Adrenal gland (tissue), 12 donors: ENCODE data around the gene BMP8A. TPM values are rescaled to one million over a fixed set of nuclear protein-coding genes. Genes with fewer than 3 reads are reported as not detected.
"Not testable (repeated sequence)": the region's sequence is repeated elsewhere in the genome, so short reads cannot be mapped to it uniquely, and the experiment has no call there.

ENCODE experiments used
- DNase-seq, 7 donors: peaks; one replicate each; pipeline ENCODE4 v3.0.0-alpha.2; 2019 to 2020
- H3K27ac ChIP-seq, 5 donors: fragments of 200-600 bp; sonication (generic) in 4 of 5; 1 replicate in 3 of 5; 2 replicates in 2 of 5; pipeline versions ENCODE4 v1.5.1 to v1.8.0; 2016 to 2020; ENCODE audit warnings: mild to moderate bottlenecking in 1 of 5
- H3K27me3 ChIP-seq: fragments of 200-600 bp; 2 replicates; pipeline ENCODE4 v1.8.0; 2021
- H3K36me3 ChIP-seq, 2 donors: fragments of 200-600 bp; replicated peaks in 1 of 2; 1 replicate in 1 of 2; 2 replicates in 1 of 2; pipeline versions ENCODE4 v1.5.1 to v1.8.0; 2018 to 2022
- H3K4me1 ChIP-seq, 2 donors: fragments of 200-600 bp; replicated peaks in 1 of 2; 1 replicate in 1 of 2; 2 replicates in 1 of 2; pipeline versions ENCODE4 v1.5.1 to v1.8.0; 2018 to 2021
- H3K4me3 ChIP-seq, 4 donors: fragments of 200-600 bp; sonication (generic) in 3 of 4; one replicate each; pipeline ENCODE4 v1.5.1; 2016 to 2018
- H3K9me3 ChIP-seq, 3 donors: fragments of 200-600 bp; sonication (generic) in 1 of 3; replicated peaks in 1 of 3; 1 replicate in 2 of 3; 2 replicates in 1 of 3; pipeline versions ENCODE4 v1.5.1 to v1.8.0; 2016 to 2021
- CTCF ChIP-seq, 6 experiments: fragments of 450-650 bp in 4 of 6; fragments of 200-600 bp in 2 of 6; sonication (generic) in 1 of 6; IDR thresholded peaks; 1 replicate in 5 of 6; 2 replicates in 1 of 6; pipeline versions ENCODE4 v1.5.1 to v1.8.0; 2016 to 2021; ENCODE audit warnings: antibody characterized with exemption in 6 of 6, mild to moderate bottlenecking in 2 of 6, moderate library complexity in 1 of 6
- POLR2A ChIP-seq, 2 donors: fragments of 450-650 bp; IDR thresholded peaks; one replicate each; pipeline ENCODE4 v1.6.1; 2017; ENCODE audit warnings: antibody characterized with exemption in 2 of 2, mild to moderate bottlenecking in 2 of 2, moderate library complexity in 1 of 2
- WGBS, 4 donors: extraction: QIAGEN DNeasy Blood & Tissue Kit in 2 of 4; methylation state at CpG; one replicate each; pipeline versions ENCODE4 v1.1.5 to v1.1.7; 2013 to 2017; 5-methylcytosine and 5-hydroxymethylcytosine counted together
- intact Hi-C, 2 donors: fragments of 100-400 bp; cut with DNase I; formaldehyde crosslinking; loops; one replicate each; pipeline versions ENCODE4 v1.14.1 to v1.15.0; 2022 to 2023
- polyA plus RNA-seq, 3 donors: library from polyadenylated mRNA; stranded (reverse); fragments of 200-250 nt in 2 of 3; fragments of 350-450 nt in 1 of 3; fragmentation: Illumina TruSeq in 1 of 3; extraction: RNeasy Lipid Tissue Mini Kit (QIAGEN cat#74804) in 1 of 3; gene quantifications; one replicate each; pipeline ENCODE4 v1.2.3, GENCODE V29; 2013 to 2014
- total RNA-seq, 9 donors: library from RNA; depleted of rRNA in 4 of 9; stranded (reverse); fragments of >200 nt in 4 of 9; fragments of 120-200 nt in 1 of 9; fragmentation: NEBNext Ultra II Directional in 1 of 9; extraction: Animal tissue kit (Norgen Biotek cat#: 25700) in 1 of 9; gene quantifications; one replicate each; pipeline versions ENCODE4 v1.1.0 to v1.2.4, GENCODE V29; 2013 to 2023
- donor health status: healthy with polysubstance abuse.
- donor health status: Bipolar disorder and iron deficiency.
- donor health status: DM: yes; HTN: yes; CAD: no.
- donor health status: DM: no; HTN: no; CAD: no.
- donor health status: DM: no; HTN: no; CAD: no.
- donor health status: DM: yes; HTN: yes; CAD: no.

Gene BMP8A
- total and polyA plus RNA-seq, 12 donors, result 0.09 to 1.7 (median 0.55) TPM; not detected in 1

GRCh38 chr1:39446986-39447567 lies 44.4 kb upstream of the BMP8A start:
- H3K4me1 ChIP-seq, result peaks cover 14 to 18% of the 10 kb centered on the region in 2 donors
- H3K27me3 ChIP-seq, result no peaks in the 10 kb centered on the region
- H3K27ac ChIP-seq, result no peak overlapping the region
- TF ChIP-seq POLR2A (IDR thresholded peaks at IDR 0.05), result no peak
- TF ChIP-seq CTCF (IDR thresholded peaks at IDR 0.05), result no peak
- peaks cover 0 to 86% of the 10 kb centered on the region in 2 donors for H3K36me3 ChIP-seq
- DNase-seq, result no peak
- intact Hi-C loops, result no loop called here
- WGBS, 4 donors, result 72 to 78% (median 75%) methylated on average over 5 of the region's 5 CpGs
- H3K9me3 ChIP-seq, result no peaks in the 10 kb centered on the region
- no peak overlapping the region for H3K4me3 ChIP-seq

GRCh38 chr1:39450041-39450440 lies 41.4 kb upstream of the BMP8A start:
- H3K9me3 ChIP-seq, intact Hi-C loops, H3K27me3 ChIP-seq, H3K4me3 ChIP-seq: not testable (repeated sequence)
- peak in 5 of 7 donors; percentile 42 to 66 (median 54) for DNase-seq
- H3K27ac ChIP-seq, result peak overlapping the region in 3 of 5 donors; percentile 76 to 89 (median 79)
- WGBS, 4 donors, result 74 to 80% (median 77%) methylated on average over 4 of the region's 4 CpGs
- H3K36me3 ChIP-seq, result peaks cover 0 to 86% of the 10 kb centered on the region in 2 donors
- peaks cover 18 to 20% of the 10 kb centered on the region in 2 donors for H3K4me1 ChIP-seq

GRCh38 chr1:39450956-39451606 lies 40.4 kb upstream of the BMP8A start:
- H3K27ac ChIP-seq, result peak overlapping the region; percentile 59 to 89 (median 79)
- WGBS, 4 donors, result 42 to 47% (median 45%) methylated on average over 10 of the region's 10 CpGs
- peaks cover 0 to 86% of the 10 kb centered on the region in 2 donors for H3K36me3 ChIP-seq
- intact Hi-C loops, result no loop called here
- no peak for TF ChIP-seq POLR2A (IDR thresholded peaks at IDR 0.05)
- TF ChIP-seq CTCF (IDR thresholded peaks at IDR 0.05), result no peak
- peaks cover 18 to 20% of the 10 kb centered on the region in 2 donors for H3K4me1 ChIP-seq
- H3K4me3 ChIP-seq, result no peak overlapping the region
- no peaks in the 10 kb centered on the region for H3K9me3 ChIP-seq
- H3K27me3 ChIP-seq, result no peaks in the 10 kb centered on the region
- DNase-seq, result peak; percentile 37 to 75 (median 52)

- no peak for TF ChIP-seq POLR2A (IDR thresholded peaks at IDR 0.05)
- TF ChIP-seq CTCF (IDR thresholded peaks at IDR 0.05), result no peak
- WGBS, 4 donors, result 93 to 99% (median 96%) methylated on average over 7 of the region's 7 CpGs
- no peak overlapping the region for H3K4me3 ChIP-seq
- peaks cover 0 to 92% of the 10 kb centered on the region in 2 donors for H3K36me3 ChIP-seq
- DNase-seq, result no peak
- no peaks in the 10 kb centered on the region for H3K27me3 ChIP-seq
- intact Hi-C loops, result no loop called here
- H3K27ac ChIP-seq, result peak overlapping the region in 3 of 5 donors; percentile 59 to 89 (median 79)
- peaks cover 18 to 20% of the 10 kb centered on the region in 2 donors for H3K4me1 ChIP-seq
- no peaks in the 10 kb centered on the region for H3K9me3 ChIP-seq
These were observed 39.4 kb upstream of the BMP8A start for GRCh38 chr1:39452081-39452480.
